ENCODE results near the gene CHCHD3.

The CHCHD3 gene

DNA sequence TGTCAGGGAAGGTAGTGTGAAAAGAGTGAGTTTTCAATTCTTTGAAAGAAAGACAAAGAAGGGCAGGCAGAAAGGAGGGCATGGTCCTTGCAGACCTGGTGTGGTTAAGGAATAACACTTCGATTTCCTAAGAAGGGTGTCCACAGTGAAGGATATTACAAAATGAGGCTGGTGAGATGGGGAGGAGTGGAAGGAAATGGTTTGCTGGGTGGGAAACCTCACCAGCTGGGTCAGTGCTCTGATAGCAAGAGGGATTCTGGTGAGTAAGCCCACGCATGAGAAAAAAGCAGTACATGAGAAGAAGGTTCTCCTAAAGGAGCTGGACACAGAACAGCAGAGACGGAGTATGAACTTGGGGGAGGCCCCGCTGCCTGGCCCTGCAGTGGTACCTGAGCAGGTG is 275.1 kb downstream of the CHCHD3 start:
- Histone ChIP-seq H3K9me3 (ENCODE audit: control insufficient read depth, low read length) (no peaks in the 10 kb centered on the region), H3K4me3 (ENCODE audit: low read length) (no peak overlapping the region), H3K36me3 (ENCODE audit: control insufficient read depth, insufficient read depth, low read length) (no peaks in the 10 kb centered on the region), H3K27me3 (ENCODE audit: control insufficient read depth, insufficient read depth, low read length) (no peaks in the 10 kb centered on the region), H3K9ac (ENCODE audit: low read length) (no peak overlapping the region), H3K4me1 (ENCODE audit: control insufficient read depth, insufficient read depth, low read length) (no peaks in the 10 kb centered on the region)

DNA sequence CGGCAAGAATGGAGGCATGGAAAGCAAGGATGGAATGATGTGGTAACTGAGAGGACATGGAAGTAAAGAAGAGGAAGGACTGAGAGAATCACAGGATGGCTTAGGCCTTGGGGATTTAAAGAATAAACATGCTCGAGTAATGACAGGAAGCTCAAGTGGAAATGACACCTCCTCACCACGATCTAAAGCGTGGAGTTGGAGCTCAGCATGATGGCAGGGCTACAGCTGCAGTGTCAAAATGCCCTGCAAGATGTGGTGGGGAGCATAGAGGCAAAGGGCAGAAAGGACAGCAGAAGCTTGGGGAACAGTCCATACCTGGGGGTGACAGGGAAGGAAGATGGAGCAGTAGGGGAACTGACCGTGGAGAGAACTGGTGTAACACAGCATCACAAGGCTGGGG is 276.1 kb downstream of the CHCHD3 start:
- H3K4me3 ChIP-seq (ENCODE audit: low read length): no peak overlapping the region
- no peaks in the 10 kb centered on the region for H3K9me3 ChIP-seq (ENCODE audit: control insufficient read depth, low read length)
- no peaks in the 10 kb centered on the region for H3K27me3 ChIP-seq (ENCODE audit: control insufficient read depth, insufficient read depth, low read length)
- no peak overlapping the region for H3K9ac ChIP-seq (ENCODE audit: low read length)
- no peaks in the 10 kb centered on the region for H3K36me3 ChIP-seq (ENCODE audit: control insufficient read depth, insufficient read depth, low read length)
- H3K4me1 ChIP-seq (ENCODE audit: control insufficient read depth, insufficient read depth, low read length): no peaks in the 10 kb centered on the region

DNA sequence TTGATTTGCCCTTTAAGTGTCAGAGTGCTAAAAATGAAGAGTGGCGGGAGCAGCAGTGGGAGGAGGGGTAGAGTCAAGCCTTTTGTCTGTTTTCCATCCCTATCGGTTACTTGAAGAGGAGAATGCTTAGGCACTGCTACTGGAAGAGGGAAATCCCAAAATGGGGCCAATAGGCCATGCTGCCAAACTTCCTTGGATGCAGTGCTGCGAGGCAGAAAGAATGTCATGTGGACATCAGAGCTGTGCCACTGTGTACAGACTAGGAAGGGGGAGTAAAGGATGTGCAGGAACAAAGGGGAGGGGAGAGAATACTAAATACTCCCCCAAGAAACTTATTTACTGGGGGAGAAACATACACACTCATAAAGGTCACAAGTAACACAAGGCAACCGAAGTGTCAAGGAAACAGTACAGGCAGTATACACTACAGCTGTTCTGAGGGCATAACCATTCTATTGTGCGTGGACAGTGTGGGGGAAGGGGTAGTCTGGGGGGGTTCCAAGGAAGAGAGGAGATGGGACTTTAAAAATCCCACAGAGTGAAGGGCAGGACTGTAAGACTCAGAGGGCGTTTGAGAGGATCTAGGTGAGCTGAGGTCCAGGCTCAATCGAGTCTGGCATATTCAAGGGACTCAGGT is 276.9 kb downstream of the CHCHD3 start:
- H3K4me3 ChIP-seq (ENCODE audit: low read length): no peak overlapping the region

DNA sequence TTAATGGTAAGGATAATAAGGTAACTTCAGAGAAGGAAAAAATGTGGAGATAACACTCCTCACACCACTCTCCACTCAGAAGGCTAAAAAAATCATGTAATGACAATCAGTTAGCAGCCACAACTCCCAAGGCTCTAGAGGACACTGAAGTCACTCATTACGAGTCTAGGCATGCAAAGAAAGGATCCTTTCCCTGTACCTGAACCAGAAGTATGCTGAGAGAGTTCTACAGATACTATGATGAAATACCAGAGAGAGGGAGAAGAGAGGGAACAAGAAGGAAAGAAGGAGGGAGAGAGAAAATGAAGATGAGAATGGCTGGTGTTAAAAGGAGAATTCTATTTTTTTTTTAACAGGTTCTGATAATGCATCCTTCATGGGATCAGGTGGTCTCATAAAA is 281.4 kb downstream of the CHCHD3 start:
- Histone ChIP-seq H3K4me3 (ENCODE audit: low read length) (no peak overlapping the region), H3K9ac (ENCODE audit: low read length) (no peak overlapping the region), H3K9me3 (ENCODE audit: control insufficient read depth, low read length) (no peaks in the 10 kb centered on the region)

More for the DNA sequence above, 276.9 kb downstream of the CHCHD3 start:
- H3K36me3 ChIP-seq (ENCODE audit: control insufficient read depth, insufficient read depth, low read length): no peaks in the 10 kb centered on the region
- H3K9ac ChIP-seq (ENCODE audit: low read length): no peak overlapping the region
- H3K9me3 ChIP-seq (ENCODE audit: control insufficient read depth, low read length): no peaks in the 10 kb centered on the region
- H3K27me3 ChIP-seq (ENCODE audit: control insufficient read depth, insufficient read depth, low read length): no peaks in the 10 kb centered on the region
- H3K4me1 ChIP-seq (ENCODE audit: control insufficient read depth, insufficient read depth, low read length): no peaks in the 10 kb centered on the region

DNA sequence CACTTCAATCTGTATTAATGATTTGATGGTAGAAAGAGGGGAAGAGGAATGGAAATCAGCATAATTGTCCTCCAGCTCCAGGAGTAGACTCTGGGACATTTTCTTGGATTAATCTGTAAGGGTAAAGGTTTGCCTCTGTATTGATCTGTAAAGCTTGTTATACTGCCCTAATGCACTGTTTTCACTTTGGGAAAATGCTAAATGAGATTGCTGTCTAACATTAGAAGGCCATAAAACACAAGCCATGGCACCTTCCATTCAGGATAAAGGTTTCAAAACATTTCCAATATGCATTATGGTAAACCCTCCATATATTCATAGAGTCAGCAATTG is 282.8 kb downstream of the CHCHD3 start:
- Histone ChIP-seq H3K36me3 (ENCODE audit: control insufficient read depth, insufficient read depth, low read length) (no peaks in the 10 kb centered on the region), H3K4me1 (ENCODE audit: control insufficient read depth, insufficient read depth, low read length) (peaks cover 5% of the 10 kb centered on the region), H3K9me3 (ENCODE audit: control insufficient read depth, low read length) (no peaks in the 10 kb centered on the region), H3K27me3 (ENCODE audit: control insufficient read depth, insufficient read depth, low read length) (no peaks in the 10 kb centered on the region), H3K9ac (ENCODE audit: low read length) (no peak overlapping the region), H3K4me3 (ENCODE audit: low read length) (no peak overlapping the region)

More for the DNA sequence above, 281.4 kb downstream of the CHCHD3 start:
- Histone ChIP-seq H3K36me3 (ENCODE audit: control insufficient read depth, insufficient read depth, low read length) (no peaks in the 10 kb centered on the region), H3K4me1 (ENCODE audit: control insufficient read depth, insufficient read depth, low read length) (peaks cover 5% of the 10 kb centered on the region), H3K27me3 (ENCODE audit: control insufficient read depth, insufficient read depth, low read length) (no peaks in the 10 kb centered on the region)

DNA sequence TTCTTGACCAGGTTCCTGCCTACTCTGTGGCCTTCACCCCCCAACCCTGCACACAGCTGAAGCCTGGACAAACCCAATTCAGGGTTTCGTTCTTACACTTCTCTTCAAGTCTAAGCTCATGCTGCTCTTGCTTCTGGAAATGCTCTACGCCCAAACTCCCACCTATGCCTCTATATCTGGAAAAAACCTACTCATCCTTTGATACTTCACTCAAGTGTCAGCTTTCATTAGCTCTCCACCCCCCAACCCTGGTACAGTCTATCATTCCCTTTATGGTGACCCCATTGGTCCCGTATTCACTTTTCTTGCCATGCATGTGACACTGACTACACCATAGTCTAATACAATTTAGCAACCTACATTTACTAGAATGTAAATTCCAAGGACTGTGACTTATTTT is 284.7 kb downstream of the CHCHD3 start:
- H3K27me3 ChIP-seq (ENCODE audit: control insufficient read depth, insufficient read depth, low read length): no peaks in the 10 kb centered on the region
- no peak overlapping the region for H3K4me3 ChIP-seq (ENCODE audit: low read length)
- no peak overlapping the region for H3K9ac ChIP-seq (ENCODE audit: low read length)
- peaks cover 5% of the 10 kb centered on the region for H3K4me1 ChIP-seq (ENCODE audit: control insufficient read depth, insufficient read depth, low read length)
- no peaks in the 10 kb centered on the region for H3K9me3 ChIP-seq (ENCODE audit: control insufficient read depth, low read length)
- H3K36me3 ChIP-seq (ENCODE audit: control insufficient read depth, insufficient read depth, low read length): no peaks in the 10 kb centered on the region

DNA sequence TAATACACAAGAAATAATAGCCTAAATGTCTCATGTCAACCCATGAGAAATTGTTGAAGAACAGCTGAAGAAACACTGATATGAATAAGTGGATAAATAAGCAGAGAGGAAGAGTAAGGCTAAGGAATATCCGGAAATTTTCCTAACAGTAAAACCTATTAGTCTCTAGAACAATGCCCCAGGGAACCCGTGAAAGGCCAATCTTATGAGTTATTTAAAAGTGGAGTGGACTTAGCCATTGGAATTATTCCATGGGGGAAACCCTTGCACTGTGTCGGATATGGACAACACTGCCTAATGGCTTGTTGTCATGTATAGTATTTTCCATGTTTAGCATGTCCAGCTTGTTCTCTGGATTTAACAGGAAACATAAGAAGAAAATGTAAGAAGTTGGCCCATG is 288.4 kb downstream of the CHCHD3 start:
- Histone ChIP-seq H3K9me3 (ENCODE audit: control insufficient read depth, low read length) (no peaks in the 10 kb centered on the region), H3K4me3 (ENCODE audit: low read length) (no peak overlapping the region), H3K36me3 (ENCODE audit: control insufficient read depth, insufficient read depth, low read length) (no peaks in the 10 kb centered on the region), H3K27me3 (ENCODE audit: control insufficient read depth, insufficient read depth, low read length) (no peaks in the 10 kb centered on the region), H3K4me1 (ENCODE audit: control insufficient read depth, insufficient read depth, low read length) (no peaks in the 10 kb centered on the region), H3K9ac (ENCODE audit: low read length) (no peak overlapping the region)

DNA sequence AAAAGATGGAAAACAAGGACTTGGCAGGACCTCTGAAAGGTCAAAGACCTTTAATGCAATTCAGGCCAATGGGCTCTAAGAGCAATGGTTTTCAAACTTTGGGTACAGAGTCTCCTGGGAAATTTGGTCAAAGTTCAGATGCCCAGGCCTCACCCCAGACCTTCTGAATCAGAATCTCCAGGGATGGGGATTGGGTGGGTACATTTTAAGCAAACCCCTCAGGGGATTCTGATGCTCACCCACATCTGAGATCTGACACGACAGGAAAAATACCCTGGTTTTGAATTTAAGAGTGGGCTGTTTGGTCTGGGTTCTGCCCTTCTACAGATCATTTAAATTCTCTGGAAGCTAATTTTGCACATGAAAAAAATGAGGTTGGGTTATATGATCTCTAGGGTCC is 290.9 kb downstream of the CHCHD3 start:
- H3K27me3 ChIP-seq (ENCODE audit: control insufficient read depth, insufficient read depth, low read length): no peaks in the 10 kb centered on the region
- H3K9ac ChIP-seq (ENCODE audit: low read length): no peak overlapping the region
- no peak overlapping the region for H3K4me3 ChIP-seq (ENCODE audit: low read length)
- no peaks in the 10 kb centered on the region for H3K36me3 ChIP-seq (ENCODE audit: control insufficient read depth, insufficient read depth, low read length)
- H3K9me3 ChIP-seq (ENCODE audit: control insufficient read depth, low read length): no peaks in the 10 kb centered on the region
- H3K4me1 ChIP-seq (ENCODE audit: control insufficient read depth, insufficient read depth, low read length): no peaks in the 10 kb centered on the region

DNA sequence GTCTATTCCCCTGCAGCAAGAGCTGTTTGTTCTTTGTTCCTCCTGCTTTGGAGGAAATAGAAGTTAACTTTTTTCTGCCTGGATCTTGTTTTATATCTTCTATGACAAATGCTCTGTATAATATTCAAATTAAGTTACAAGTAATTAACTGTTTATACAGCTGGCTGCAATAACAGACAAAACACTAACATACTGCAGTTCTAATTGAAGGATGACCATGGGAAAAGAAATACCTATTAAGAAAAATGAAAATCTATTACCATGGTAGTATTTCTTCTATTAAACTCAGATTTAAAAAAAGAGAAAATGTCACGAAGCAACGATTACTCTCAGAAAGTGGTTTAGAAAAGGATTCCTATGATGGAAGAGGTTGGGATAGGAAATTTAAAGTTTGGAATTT is 291.8 kb downstream of the CHCHD3 start:
- Histone ChIP-seq H3K36me3 (ENCODE audit: control insufficient read depth, insufficient read depth, low read length) (no peaks in the 10 kb centered on the region), H3K4me3 (ENCODE audit: low read length) (no peak overlapping the region), H3K9me3 (ENCODE audit: control insufficient read depth, low read length) (no peaks in the 10 kb centered on the region), H3K9ac (ENCODE audit: low read length) (no peak overlapping the region), H3K27me3 (ENCODE audit: control insufficient read depth, insufficient read depth, low read length) (no peaks in the 10 kb centered on the region), H3K4me1 (ENCODE audit: control insufficient read depth, insufficient read depth, low read length) (no peaks in the 10 kb centered on the region)

DNA sequence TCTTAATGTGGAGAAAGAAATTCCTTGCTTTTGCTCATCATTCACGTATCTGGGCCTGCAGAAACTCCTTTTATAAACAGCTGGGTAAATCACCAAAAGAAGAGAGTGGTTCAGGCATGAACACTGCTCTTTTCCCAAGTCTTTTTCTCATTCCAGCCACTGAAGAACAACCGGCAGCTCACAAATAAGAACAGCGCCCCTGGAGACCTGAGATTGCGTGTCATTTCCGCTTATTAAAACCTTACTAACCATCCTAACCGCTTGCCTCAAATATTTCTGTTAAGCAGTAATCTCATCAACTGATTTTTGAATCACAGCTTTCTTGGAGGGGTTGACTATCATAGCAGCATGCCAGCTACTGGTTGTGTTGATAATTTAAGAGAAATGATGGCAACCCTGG is 292.6 kb downstream of the CHCHD3 start:
- no peaks in the 10 kb centered on the region for H3K27me3 ChIP-seq (ENCODE audit: control insufficient read depth, insufficient read depth, low read length)
- no peaks in the 10 kb centered on the region for H3K9me3 ChIP-seq (ENCODE audit: control insufficient read depth, low read length)
- no peaks in the 10 kb centered on the region for H3K36me3 ChIP-seq (ENCODE audit: control insufficient read depth, insufficient read depth, low read length)
- H3K4me3 ChIP-seq (ENCODE audit: low read length): no peak overlapping the region
- H3K9ac ChIP-seq (ENCODE audit: low read length): no peak overlapping the region
- H3K4me1 ChIP-seq (ENCODE audit: control insufficient read depth, insufficient read depth, low read length): no peaks in the 10 kb centered on the region

DNA sequence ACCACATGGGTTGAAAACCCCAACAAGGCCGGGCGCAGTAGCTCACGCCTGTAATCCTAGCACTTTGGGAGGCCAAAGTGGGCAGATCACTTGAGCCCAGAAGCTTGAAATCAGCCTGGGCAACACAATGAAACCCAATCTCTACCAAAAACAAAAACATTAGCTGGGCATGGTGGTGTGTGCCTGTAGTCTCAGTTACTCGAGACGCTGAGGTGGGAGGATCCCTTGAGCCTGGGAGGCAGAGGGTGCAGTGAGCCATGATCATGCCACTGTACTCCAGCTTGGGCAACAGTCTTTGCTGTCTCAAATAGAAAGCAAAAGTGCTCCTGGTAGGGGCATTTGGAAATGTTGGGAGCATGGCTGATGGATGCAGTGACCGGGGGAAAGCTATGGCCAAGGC is 296.0 kb downstream of the CHCHD3 start:
- H3K36me3 ChIP-seq (ENCODE audit: control insufficient read depth, insufficient read depth, low read length): no peaks in the 10 kb centered on the region
- no peaks in the 10 kb centered on the region for H3K27me3 ChIP-seq (ENCODE audit: control insufficient read depth, insufficient read depth, low read length)
- no peaks in the 10 kb centered on the region for H3K4me1 ChIP-seq (ENCODE audit: control insufficient read depth, insufficient read depth, low read length)
- no peaks in the 10 kb centered on the region for H3K9me3 ChIP-seq (ENCODE audit: control insufficient read depth, low read length)
- H3K4me3 ChIP-seq (ENCODE audit: low read length): no peak overlapping the region
- H3K9ac ChIP-seq (ENCODE audit: low read length): no peak overlapping the region

DNA sequence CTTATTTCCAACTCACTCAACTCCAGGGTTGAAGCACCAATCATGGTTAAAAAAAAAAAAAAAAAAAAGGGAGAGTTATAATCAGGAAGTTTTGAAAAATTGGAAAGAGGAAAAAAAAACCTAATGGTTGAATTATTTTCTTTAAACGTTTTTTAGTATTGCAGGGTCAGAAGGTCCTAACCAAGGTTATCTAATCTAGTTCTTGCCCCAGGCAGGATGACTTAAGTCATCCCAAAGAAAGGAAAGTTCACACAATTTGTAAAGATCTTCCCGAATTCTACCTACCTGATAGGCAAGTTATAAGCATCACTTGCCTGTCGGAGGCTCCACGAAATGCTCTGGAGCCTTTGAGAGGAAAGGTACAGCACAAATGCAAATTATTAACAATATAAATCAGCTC is 297.5 kb downstream of the CHCHD3 start:
- Histone ChIP-seq H3K36me3 (ENCODE audit: control insufficient read depth, insufficient read depth, low read length) (no peaks in the 10 kb centered on the region), H3K4me1 (ENCODE audit: control insufficient read depth, insufficient read depth, low read length) (no peaks in the 10 kb centered on the region), H3K9ac (ENCODE audit: low read length) (no peak overlapping the region)

DNA sequence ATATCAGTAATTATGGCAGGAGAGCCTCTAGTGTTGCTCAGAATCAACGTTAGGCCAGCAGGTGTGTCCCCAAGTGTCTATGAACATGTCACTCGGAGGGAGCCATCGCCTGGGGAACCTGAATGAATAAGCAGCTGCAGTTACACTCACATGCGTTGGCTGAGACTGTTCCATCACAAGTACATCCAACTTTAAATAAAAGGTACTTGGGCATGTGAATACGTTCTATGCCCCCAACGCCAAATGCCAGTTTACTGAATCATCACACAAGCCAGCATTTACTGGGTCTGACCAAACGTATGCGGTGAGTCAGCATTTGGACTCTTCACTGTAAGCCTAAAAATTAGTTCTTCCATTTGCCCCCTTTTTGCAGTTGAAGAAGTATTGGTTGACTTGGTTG is 298.1 kb downstream of the CHCHD3 start:
- no peak overlapping the region for H3K9ac ChIP-seq (ENCODE audit: low read length)
- H3K4me3 ChIP-seq (ENCODE audit: low read length): no peak overlapping the region
- H3K9me3 ChIP-seq (ENCODE audit: control insufficient read depth, low read length): no peaks in the 10 kb centered on the region
- no peaks in the 10 kb centered on the region for H3K4me1 ChIP-seq (ENCODE audit: control insufficient read depth, insufficient read depth, low read length)
- H3K36me3 ChIP-seq (ENCODE audit: control insufficient read depth, insufficient read depth, low read length): no peaks in the 10 kb centered on the region
- no peaks in the 10 kb centered on the region for H3K27me3 ChIP-seq (ENCODE audit: control insufficient read depth, insufficient read depth, low read length)

More for the DNA sequence above, 297.5 kb downstream of the CHCHD3 start:
- H3K27me3 ChIP-seq (ENCODE audit: control insufficient read depth, insufficient read depth, low read length): no peaks in the 10 kb centered on the region
- no peaks in the 10 kb centered on the region for H3K9me3 ChIP-seq (ENCODE audit: control insufficient read depth, low read length)
- H3K4me3 ChIP-seq (ENCODE audit: low read length): no peak overlapping the region

Data from mucosa of stomach (tissue), 1 donor.